Hypothalamus (tissue), 51 donors: ENCODE results near the gene NXN.

Experiments
- DNase-seq, 51 donors: peaks; one replicate each; lab custom pipeline; 2025; lab: John Stamatoyannopoulos, UW

The NXN gene

DNA sequence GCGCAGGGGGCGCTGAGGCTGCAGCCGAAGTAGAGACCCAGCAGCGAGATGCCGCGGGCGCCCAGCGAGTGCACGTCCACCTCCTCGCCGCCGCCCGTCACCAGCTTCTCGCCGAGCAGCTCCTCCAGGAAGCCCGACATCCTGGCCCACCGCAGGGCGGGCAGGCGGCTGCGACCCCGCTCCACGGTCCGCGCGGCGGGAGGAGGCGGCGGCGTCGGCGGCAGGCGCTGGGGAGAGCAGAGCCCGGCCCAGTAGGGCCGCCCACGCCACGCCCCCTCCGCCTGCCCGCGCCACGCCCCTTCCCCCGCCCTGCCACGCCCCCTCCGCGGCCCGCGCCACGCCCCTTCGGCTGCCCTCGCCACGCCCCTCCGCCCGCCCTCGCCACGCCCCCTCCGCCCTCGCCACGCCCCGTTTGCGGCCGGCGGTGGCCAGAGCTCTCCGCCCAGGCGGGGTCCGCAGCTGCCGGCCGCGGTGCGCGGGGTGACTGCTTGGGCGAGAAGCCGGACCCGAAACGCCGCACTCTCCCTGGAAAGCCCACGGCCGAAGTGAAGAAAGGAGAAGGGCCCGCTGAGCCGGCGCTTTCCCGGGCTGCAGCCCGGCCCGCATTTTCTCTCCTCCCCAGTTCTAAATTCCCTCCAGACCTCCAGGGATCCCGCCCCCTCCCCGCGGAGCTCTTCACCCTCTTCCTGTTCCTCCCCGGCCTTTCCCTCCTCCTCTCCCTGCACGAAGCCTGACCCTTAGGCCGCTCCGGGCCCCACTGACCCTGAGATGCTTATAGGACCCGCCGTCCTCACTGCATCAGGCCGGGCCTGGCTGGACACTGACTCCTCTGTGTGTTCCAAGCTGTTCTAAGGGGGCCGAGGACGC lies at the start of gene NXN:
NXN (minus strand) TSS at position 238 of the 867 bp plus-strand sequence.
- peak; percentile 24 to 95 (median 83) for DNase-seq

DNA sequence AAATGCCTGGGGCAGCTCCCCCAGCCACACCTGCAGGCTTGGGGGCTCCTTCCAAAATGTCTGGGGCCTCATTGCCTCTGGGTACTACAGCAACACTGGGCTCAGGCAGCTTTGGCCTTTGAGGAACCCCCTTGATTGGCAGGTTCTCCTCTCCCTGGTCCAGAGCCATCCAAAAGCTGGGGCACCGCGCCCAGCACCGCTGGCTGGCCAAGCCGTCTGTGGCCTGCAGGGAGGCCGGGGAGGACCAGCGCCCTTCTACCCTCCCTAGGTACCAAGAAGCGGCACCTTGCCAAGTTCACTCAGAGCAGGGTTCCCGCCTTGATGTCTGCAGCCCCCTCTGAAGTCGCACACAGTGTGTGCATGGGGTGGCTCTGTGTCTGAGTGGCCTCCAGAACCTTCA lies 47.5 kb upstream of the NXN start:
- peak in 2 of 51 donors; percentile 8 to 25 for DNase-seq

DNA sequence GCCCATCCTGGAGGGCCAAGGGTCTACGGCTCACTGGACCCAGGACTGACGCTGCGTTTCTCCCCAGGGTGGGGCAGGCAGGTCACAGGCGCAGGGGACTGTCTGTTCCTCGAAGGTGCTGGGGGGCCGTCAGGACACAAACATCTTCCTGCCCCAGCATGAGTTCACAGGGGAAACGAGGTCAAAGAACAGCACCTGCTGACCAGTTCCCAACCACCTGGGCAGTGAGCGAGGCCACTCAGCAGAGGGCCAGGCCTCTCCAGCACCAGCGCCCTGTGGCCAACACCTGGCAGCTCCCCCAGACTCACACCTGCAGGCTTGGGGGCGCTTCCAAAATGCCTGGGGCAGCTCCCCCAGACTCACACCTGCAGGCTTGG lies 47.0 kb upstream of the NXN start:
- no peak for DNase-seq

DNA sequence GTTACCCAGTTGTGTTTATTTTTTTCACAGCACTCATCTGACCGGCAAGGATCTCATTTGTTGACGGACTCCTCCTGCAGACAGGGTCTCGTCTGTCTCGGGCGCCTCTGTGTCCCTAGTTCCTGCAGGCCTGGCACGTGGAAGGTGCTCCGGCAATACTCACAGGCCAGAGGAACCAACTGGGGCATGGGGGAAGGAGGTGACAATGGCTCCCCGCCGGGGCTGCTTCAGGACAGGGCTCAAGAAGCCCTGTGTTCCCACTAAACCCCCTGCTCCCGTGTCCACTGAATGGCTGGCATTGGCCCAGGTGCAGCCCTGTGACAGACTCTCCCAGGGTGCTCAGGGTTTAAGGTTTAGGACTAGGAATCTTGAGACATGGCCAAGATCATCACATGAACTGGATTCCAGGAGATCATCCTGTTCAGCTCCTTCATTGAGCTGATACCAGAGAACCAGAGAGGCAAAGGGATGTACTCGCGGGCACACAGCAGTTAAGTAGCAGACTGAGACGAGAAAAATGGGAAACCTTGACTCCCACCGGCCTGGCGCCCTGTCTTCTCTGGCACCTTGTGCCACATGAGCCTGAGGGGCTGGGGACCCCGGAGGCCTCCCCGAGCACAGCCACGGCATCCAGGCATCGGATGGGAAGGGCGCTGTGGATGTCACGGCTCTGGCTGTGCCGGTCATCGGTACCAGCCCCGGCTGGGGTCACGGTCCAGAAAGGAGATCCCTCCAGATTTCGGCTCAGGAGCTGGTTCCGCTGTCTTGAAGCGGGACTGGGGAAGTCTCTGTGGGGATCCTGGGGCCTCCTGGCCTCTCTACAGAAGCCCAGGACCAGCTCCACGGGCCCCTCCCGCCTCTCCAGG lies 46.4 kb upstream of the NXN start:
- no peak for DNase-seq

DNA sequence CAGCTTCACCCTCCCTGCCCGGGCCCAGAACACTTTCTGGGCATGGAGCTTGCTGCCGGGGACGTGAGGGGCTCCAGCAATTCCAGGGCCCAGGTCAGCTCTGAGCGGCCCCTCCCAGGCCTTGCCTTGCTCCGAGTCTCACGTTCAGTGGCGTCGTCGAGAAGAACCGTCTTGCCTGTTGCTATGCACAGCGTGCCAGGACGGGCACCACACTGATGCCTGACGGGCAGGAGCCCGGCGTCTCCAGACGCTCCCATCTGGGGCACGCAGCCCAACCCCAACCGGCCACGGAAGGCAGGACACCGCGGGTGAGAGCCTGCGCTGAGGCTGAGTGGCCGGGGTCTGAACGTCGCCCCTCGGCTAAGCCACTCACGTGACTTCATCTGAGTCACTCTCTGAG lies 44.5 kb upstream of the NXN start:
- no peak for DNase-seq

DNA sequence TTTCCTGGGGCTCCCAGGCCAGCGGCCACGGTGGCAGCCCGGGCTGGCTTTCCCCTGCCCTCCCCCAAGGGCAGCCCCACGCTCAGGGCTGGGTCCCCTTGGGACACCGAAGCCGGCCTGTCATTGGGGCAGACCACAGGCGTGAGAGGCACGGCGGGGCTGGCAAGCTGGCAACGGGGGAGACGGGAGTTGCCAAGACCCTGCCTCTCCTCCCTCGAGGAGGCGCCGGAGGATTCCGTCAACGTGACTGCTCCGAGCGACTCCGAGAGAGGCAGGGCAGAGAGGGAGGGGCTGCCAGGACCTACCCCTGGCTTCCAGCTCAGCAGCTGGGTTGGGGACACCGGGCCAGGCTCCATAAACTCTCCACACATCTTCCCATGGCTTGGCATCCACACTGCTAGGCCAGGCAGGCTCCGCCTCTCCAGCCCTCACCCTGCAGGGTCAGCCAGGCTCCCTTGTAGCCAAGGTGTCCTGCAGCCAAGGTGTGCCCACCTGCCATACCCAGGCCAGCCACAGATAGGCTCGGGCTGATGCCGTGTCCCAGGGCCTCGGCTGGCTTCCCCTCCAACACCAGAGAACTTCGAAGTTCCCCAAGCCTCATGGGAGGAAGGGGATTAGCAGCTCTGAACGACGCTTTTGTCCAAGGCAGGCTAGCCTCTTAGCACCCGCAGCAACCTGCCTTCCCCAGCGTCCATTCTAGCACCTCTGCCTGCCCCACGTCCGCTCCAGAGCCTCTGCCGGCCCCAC lies 42.9 kb upstream of the NXN start:
- peak in 15 of 51 donors; percentile 17 to 67 (median 33) for DNase-seq

DNA sequence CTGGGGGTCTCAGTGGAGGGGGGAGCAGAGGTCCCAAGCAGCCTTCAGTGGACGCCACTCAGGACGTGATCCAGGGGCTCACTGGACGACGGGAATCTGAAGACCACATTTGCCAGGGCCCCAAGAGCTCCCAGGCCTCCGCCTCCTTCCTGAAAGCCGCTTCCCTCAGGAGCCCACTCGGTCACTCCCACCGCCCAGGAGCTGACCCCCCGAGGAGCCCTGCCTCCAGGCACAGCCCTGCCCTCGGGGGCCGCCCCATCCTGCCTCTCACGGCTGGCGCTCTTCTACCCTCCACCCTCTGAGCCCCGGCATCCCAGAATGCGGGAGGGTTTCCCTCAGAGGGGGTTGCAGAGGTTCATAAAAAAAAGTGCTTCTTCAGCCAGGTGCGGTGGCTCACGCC lies 41.6 kb upstream of the NXN start:
- DNase-seq: no peak

DNA sequence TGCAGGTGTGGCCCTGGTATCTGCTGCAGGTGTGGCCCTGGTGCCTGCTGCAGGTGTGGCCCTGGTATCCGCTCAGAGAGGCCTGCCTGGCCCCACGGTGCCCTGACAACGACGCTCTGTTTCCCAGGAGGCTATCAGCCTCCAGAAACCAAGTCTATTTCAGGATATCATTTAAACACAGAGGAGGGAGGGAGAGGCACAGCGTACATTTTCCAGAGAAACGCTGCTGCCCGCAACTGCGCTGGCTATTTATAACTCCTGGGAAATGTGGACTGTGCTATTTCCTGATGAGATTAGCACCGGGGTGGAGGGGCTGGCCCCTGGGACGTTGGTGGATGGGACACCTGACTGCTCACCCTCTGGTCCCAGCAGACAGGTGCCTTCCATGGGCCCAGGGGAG lies 39.9 kb upstream of the NXN start:
- no peak for DNase-seq

DNA sequence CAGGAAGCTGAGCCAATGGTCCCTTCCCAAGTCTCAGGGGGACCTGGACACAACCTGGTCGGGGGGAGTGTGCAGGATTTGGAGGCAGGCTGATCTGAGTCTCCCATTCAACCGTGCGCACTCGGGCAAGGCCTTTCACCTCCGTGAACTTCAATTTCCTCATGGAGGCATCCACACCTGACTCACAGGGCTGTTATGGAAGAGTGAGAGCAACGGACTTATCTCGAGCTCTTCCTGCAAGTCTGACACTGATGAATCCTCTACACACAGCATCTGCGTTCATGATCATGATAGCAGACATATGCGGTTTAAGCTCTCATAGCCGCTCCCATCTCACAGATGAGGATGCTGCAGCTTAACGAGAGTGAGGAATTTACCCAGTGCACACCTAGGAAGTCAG lies 39.0 kb upstream of the NXN start:
- no peak for DNase-seq

DNA sequence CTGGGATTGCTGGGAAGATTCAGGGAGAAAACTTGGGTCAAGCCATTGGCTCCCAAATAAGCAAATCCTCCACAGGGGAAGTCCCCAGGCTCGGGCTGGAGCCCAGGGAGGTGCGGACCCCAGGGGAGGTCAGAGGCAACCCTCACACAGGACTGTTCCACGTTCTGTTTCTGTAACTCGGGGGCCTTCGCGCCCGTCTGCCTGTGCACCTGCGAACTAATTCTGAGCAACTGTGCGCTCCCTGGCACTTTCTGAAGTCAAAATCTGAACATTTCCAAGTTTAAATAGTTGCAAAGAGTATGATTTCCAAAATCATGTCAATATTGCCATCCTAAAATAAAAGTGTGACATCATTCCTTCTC lies 34.1 kb upstream of the NXN start:
- no peak for DNase-seq

DNA sequence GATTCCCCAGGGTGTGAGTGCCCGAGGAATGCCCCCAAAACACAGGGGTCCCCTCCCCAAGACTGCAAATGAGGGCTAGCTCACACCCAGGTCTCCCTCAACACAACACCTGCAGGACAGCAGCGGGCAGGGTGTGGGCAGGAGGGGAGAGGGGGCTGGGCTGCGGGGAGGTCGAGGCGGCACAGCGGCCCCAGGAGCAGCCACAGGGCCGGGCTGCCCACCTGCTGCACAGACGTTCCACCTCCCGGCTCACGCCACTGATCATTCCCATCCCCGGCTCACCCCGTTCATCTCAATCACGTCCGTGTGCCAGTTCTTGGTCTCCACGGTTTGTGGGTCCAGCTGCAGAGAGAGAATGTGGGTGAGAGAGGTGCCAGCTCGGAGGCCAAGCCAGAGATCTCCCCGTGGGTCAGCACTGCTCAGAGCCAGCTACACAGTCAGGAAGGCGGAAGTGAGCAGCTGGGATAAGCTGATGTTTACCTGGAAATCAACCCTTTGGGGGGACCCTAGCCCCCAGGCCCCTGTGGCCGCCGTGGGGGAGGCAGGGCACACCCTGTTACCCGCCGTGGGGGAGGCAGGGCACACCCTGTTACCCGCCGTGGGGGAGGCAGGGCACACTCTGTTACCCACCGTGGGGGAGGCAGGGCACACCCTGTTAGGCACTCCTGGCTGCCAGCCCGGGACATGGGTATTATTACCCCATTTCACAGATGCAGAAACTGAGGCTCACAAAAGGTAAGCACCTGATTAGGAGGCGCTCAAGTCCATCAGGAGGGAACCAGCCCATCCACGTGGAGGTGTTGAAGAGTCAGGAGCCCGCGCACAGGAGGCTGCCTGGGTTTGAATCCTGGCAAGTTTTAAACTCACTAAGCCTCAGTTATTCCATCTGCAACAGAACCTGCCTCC lies 33.5 kb upstream of the NXN start:
- DNase-seq: no peak

DNA sequence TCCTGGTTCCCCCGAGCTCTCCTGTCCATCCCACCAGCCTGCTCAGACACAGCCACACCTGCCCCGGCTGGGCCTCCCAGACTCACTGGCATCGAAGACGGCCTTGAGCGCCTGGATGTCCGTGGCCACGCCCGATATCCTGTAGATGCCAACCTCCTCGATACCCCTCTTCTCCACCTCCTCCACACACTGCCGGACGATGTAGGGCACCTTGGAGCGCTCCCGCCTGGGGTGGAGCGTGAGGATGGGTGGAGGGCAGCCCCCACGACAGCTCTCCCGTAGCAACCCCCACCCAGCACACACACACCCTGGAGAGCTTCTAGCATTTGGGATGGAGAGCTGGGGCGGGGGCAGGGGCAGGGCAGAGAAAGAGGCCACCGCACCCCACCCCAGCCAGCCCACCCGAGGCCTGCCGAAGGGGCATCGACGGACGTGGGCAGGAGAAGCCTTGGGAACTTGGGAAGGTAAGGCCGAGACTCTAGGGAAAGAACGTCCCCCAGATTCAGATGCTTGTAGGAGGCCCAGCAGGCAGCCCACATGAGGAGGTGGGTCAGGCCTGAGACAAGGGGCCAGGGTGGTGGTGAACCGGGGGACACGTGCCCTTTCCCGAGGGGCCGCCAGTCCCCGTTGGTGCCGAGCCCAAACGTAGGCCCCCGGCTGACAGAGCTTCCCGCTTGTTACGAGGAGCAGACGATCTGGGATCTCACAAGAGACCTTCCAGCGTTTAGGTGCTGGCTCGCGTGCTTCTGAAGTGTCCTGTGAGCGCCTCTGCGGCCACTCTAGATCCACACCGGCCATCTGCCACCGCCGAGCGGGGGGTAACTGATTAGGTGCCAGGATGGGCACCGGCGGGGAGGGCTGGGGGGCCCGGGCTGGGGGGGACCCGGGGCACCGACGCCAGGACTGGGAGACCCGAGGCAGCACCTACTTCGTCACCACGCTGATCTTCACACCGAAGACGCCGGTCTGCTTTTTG lies 32.5 kb upstream of the NXN start:
- no peak for DNase-seq

DNA sequence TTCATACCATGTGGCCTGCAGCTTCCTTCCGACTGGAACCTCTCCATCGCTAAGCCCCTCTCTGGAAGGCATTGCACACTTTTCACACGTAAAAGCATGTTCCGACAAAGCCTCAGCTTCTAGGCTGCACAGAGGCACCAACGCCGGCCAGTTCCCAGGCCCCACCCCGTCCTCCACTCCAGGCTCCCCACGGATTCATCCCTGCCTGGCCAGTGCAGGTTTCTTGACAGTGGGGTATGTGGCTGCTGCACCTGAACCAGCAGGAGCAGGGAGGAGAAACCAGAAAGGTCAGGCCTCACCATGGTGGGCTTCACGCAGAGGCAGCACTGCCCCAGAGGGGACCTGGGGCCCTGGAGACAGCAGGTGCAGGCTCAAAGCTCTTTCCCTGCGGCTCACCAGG lies 31.6 kb upstream of the NXN start:
- no peak for DNase-seq

DNA sequence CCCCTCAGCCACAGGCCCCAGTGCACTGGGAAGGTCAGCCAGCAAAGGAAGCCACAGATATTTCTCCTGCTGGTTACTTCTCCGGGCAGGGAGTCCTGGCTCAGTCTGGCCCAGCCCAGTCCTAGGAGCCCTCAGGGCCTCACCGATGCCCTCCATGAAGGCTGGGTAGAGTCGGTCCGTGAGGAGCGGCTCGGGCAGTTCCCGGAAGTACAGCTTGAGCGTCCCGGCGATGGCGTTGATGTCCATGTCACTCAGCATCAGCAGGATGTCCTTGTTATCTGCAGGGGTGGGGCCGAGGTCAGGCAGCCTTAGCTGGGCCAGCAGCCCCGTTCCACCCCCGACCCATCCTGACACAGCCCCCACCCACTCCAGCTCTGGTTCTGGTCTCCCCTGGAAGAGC lies 31.0 kb upstream of the NXN start:
- no peak for DNase-seq

DNA sequence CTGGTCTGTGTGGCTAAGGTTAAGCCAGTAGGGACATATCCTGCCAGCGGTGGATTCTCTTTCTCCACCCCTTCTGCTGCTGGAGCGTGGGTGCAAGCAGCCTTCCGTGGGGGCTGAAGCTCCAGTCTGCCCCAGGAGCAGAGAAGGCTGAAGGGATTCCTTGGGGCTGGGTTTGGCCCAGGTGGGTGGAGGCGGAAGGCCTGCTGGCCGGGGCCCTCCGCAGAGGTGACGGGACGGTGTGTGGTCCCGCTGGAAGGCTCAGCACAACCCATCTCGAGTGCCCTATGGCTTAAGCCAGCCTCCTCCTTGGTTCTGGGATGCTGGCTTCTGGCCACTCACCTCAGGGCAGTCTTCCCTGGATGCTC lies 30.5 kb upstream of the NXN start:
- no peak for DNase-seq

DNA sequence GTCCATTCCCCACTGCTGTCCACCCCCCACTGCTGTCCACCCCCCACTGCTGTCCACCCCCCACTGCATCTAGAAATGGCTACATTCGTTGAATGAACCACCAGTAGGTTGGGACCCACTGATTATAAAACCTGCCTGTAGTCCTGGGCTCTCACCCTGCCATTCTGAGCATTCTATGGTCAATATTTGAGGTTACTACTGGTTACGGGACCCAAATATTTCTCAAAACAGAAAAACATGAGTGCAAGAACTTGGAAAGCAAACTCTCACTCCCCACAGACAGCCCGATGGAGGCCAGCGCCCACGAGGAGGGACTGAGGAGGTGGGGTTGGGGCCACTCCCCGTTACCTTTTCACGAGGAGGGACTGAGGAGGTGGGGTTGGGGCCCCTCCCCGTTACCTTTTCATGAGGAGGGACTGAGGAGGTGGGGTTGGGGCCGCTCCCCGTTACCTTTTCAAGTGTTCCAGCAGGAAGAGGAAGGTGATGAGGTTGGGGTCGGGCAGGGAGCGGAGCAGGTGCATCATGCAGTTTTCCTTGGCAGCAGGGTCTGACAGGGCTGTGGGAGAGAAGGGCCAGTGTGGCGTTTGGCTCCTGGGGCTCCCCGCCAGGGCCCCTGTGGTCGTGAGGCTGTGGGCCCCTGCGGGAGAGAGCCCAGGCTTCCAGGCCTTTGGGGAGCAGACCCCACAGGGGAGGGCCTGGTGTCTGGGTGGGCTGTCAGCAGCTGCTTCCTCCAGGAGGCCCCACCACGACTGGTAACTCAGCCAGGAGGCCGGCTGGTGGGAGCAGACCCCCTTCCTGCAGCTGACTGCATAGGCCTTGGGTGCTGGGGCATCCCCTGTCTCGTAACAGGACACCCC lies 29.9 kb upstream of the NXN start:
- DNase-seq: no peak

DNA sequence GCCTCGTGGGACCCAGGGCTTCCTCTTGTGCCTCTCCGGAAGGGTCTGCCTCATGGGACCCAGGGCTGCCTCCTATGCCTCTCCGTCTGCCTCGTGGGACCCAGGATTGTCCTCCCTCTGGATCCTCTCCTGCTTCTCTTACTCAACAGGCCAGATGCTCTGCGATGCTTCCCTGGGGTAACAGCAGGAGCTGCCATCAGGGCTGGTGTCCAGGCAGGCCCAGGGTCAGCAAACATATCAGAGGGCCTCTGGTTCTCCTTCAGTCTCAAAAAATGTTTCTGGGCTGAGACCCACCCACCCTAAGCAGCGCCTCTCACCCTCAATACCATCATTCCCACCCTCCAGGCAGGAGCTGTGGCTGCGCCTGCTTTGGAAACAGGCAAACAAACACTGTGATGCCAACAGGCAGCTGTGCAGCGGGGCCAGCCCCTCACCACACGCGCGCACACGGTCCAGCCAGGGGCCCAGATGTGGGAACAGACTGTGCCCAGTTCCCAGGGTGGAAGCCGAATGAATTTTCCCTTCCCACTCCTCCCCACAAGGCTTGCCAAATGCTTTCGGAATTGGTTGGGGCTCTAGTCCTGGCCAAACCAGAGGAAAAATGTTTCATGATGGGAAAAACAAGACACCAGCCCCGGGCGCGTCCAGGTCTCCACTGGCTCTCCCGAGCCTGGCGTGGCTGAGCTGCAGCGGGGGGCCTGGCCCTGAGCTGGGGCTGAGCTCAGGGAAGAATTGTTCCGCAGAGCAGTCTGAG lies 28.6 kb upstream of the NXN start:
- DNase-seq: peak in 15 of 51 donors; percentile 12 to 65 (median 33)
